T47D (cell line): ENCODE results near the gene NFATC1.

Source experiments
- DNase-seq, 2 experiments: peaks; one replicate each; pipeline versions ENCODE4 v3.0.0 to v3.0.0-alpha.2; 2011 to 2012; ENCODE audit warnings: low read depth in 1 of 2, low spot score in 1 of 2
- JUND ChIP-seq: IDR thresholded peaks from 2 replicates; pipeline ENCODE4 v1.6.1; 2012; ENCODE audit warnings: low read depth
- in situ Hi-C: cut with HindIII; loops from 2 replicates; pipeline ENCODE4 v1.10.0; 2016; ENCODE audit warnings: low sequenced_read_pairs, low pct_unique_long_range_greater_than_20kb

The NFATC1 gene

GRCh38 chr18:79395761-79396404, at the start of gene NFATC1:
NFATC1 (plus strand) TSS chr18:79395930; CDS start chr18:79396225, 295 bp downstream.
- in situ Hi-C loops, result no loop called here
- peak; percentile 71 to 77 for DNase-seq
- no peak for TF ChIP-seq JUND

DNA sequence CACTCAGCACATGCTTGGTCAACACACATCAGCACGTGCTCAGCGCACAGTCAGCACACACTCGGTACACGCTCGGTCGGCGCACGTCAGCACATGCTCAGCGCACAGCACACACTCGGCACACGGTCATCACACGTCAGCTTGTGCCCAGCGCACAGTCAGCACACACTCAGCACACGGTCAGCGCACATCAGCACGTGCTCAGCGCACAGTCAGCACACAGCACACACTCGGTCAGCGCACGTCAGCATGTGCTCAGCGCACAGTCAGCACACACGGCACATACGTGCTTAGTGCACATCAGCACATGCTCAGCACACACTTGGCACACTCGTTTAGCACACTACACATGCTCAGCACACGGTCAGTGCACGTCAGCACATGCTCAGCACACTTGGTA, 49.7 kb upstream of the NFATC1 start:
- DNase-seq, result no peak
- TF ChIP-seq JUND, result no peak
- in situ Hi-C loops, result no loop called here

- TF ChIP-seq JUND, result no peak
- DNase-seq, result no peak
- in situ Hi-C loops, result no loop called here
Measured at GRCh38 chr18:79348066-79348465, 47.7 kb upstream of the NFATC1 start.

DNA sequence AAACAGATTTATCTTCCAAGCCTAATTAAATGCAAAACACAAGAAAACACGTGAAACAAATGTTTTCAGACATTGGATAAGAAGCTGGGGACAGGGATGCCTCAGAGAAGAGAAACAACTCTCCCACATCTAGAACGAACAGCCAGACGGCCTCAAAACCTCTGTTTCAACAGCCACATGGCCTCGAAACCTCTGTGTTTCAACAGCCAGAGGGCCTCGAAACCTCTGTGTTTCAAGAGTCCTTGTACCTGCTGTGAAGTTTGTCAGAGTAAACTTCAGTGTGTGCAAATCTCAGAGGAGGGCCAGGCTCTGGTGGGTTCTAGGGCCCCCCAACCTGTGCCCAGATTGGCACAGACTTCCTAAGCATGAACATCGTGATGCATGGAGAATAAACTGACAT, 43.3 kb upstream of the NFATC1 start:
- DNase-seq, result no peak
- TF ChIP-seq JUND, result no peak
- in situ Hi-C loops, result no loop called here

GRCh38 chr18:79353267-79353666, 42.5 kb upstream of the NFATC1 start:
- in situ Hi-C loops, result no loop called here
- no peak for TF ChIP-seq JUND
- DNase-seq, result peak in 1 of 2 experiments; percentile 24

DNA sequence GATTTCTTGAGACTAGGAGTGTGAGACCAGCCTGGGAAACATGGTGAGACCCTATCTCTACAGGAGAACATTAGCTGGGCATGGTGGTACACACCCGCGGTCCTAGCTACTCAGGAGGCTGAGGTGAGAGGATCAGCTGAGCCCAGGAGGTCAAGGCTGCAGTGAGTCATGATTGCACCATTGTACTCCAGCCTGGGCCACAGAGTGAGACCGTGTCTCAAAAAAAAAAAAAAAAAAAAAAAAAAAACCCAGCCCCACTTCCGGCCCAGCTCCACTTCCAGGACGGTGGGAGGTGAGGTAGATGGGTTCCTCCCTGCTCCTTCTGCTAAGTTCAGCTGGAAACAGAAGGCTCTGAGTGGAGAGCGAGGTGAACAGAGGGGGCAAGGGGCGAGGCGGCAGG, 41.4 kb upstream of the NFATC1 start:
- in situ Hi-C loops, result no loop called here
- TF ChIP-seq JUND, result no peak
- DNase-seq, result no peak

- no peak for TF ChIP-seq JUND
- DNase-seq, result no peak
- in situ Hi-C loops, result no loop called here
Measured at GRCh38 chr18:79355433-79356335, 40.0 kb upstream of the NFATC1 start.

DNA sequence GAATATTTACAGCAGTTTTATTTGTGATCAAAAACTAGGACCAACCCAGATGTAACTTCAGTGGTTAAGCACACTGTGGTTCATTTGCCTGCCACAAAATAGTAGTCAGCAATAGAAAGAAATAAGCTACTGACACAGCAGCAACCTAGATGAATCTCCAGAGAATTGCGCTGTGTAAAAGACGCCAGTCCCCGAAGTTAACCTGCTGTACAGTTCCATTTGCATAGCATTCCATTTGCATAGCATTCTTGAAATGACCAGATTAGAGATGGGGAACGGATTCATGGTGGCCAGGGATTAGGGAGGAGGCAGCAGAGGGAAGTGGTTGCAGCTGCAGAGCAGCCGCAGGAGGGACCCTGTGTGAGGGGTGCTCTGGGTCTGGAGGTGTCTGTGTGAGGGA, 39.3 kb upstream of the NFATC1 start:
- no peak for DNase-seq
- in situ Hi-C loops, result no loop called here
- no peak for TF ChIP-seq JUND

DNA sequence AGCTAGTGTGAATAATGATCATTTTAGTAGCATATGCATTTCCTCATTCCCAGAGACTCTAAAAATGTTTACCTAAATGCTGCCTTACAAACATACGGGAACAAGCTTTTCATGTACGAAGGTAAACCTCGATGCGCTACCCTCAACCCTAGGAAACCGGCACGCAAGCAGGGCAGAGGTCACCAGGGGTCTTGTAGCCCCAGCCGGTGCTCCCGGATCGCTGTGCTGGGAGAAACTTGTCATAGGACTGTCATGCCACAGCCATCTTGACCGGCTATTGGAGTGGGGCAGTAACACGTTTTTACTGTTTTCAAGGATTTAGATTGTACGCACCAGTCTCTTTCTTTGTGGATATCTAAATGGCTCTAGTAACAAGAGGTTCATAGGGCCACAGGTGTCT, 34.8 kb upstream of the NFATC1 start:
- DNase-seq, result no peak
- TF ChIP-seq JUND, result no peak
- in situ Hi-C loops, result no loop called here

GRCh38 chr18:79361766-79362522, 33.8 kb upstream of the NFATC1 start:
- TF ChIP-seq JUND, result no peak
- in situ Hi-C loops, result no loop called here
- DNase-seq, result no peak

DNA sequence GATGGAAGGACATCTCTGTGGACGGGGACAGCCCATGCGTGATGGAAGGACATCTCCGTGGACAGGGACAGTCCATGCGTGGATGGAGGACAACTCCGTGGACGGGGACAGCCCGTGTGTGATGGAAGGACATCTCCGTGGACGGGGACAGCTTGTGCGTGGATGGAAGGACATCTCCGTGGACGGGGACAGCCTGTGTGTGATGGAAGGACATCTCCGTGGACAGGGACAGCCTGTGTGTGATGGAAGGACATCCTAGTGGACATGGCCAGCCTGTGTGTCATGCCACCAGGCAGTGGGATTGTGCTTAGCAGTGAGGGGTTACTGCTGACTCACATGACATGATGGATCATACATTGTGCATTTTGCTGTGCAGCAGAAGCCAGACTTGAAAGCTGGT, 30.0 kb upstream of the NFATC1 start:
- in situ Hi-C loops, result no loop called here
- no peak for TF ChIP-seq JUND
- no peak for DNase-seq

- DNase-seq, result no peak
- in situ Hi-C loops, result no loop called here
- TF ChIP-seq JUND, result no peak
Measured at GRCh38 chr18:79366177-79367094, 29.3 kb upstream of the NFATC1 start.
